ENCODE measurements around the gene SOX2.

SOX2 gene

DNA sequence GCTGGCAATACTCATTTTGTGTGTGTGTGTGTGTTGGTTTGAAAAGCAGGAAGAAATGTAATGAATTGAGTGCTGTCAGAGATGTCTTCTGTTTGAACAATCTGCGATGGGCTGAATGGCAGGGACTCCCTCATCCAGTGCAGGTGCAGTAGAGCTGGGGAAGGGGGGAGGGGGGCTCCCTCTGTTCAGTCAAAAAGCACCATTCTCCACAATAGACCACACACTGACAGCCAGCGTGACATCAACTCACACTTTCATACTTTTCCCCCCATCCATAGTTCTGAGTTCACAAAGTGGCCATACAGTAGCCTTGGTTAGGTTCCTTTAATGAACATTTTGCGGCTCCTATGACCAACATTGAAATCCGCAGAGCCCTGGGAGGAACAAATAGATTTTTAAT is 10.4 kb downstream of the SOX2 start:
- Histone ChIP-seq H3K9ac (ENCODE audit: low read length) (no peak overlapping the region), H3K4me2 (ENCODE audit: low read depth, low read length, poor library complexity, severe bottlenecking) (no peak overlapping the region), H3K27me3 (ENCODE audit: low read length) (no peaks in the 10 kb centered on the region), H3K9me2 (replicated peaks; ENCODE audit: insufficient read depth, low read length) (no peaks in the 10 kb centered on the region), H3K27ac (ENCODE audit: low read depth, low read length) (no peak overlapping the region), H4K20me1 (ENCODE audit: low read depth, low read length) (no peaks in the 10 kb centered on the region), H3K79me2 (ENCODE audit: insufficient read depth, low read length) (no peaks in the 10 kb centered on the region), H3K4me3 (ENCODE audit: insufficient read depth, low read length, poor library complexity, severe bottlenecking) (no peak overlapping the region), H3F3A (ENCODE audit: insufficient read depth) (no peaks in the 10 kb centered on the region), H3K9me3 (ENCODE audit: insufficient read depth, low read length) (no peaks in the 10 kb centered on the region), H2AFZ (ENCODE audit: low read depth, low read length, severe bottlenecking) (no peak overlapping the region), H3K36me3 (ENCODE audit: low read length) (no peaks in the 10 kb centered on the region)
- no peak for TF ChIP-seq EZH2phosphoT487 (conservative IDR thresholded peaks at IDR 0.05; ENCODE audit: low read length)
- TF ChIP-seq, protein P1, sequence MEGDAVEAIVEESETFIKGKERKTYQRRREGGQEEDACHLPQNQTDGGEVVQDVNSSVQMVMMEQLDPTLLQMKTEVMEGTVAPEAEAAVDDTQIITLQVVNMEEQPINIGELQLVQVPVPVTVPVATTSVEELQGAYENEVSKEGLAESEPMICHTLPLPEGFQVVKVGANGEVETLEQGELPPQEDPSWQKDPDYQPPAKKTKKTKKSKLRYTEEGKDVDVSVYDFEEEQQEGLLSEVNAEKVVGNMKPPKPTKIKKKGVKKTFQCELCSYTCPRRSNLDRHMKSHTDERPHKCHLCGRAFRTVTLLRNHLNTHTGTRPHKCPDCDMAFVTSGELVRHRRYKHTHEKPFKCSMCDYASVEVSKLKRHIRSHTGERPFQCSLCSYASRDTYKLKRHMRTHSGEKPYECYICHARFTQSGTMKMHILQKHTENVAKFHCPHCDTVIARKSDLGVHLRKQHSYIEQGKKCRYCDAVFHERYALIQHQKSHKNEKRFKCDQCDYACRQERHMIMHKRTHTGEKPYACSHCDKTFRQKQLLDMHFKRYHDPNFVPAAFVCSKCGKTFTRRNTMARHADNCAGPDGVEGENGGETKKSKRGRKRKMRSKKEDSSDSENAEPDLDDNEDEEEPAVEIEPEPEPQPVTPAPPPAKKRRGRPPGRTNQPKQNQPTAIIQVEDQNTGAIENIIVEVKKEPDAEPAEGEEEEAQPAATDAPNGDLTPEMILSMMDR (IDR thresholded peaks at IDR 0.05; ENCODE audit: insufficient read depth, low read length, poor library complexity, severe bottlenecking): no peak

DNA sequence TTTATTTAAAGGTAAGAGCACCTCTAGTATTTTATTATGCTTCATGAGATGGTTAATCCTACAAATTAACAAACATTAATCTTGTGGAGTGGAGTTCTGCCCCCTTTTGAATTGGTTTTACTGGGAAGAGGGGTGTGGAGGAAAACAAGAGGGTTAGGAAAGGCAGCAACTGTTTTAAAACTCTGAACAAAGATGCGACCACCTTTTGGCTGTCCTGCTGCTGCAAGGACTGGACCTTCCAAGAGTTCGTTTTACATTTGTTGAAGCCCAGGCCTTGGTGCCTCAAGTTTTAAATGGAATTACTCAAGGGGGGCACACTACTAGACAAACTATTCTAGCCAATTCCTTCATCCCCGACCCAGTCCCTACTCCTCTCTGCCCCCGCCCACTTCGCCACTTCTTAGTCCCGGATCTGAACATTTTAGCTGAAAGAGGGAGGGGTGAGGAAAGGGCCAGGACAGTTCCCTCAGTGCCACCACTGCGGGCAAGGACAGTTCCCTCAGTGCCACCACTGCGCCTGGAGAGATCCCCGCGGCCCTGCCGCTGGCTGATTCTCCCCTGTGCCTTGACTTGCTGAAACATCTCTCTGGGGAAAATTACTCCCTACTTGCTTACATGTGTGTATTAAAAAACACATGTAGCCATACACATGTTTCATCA is 11.2 kb downstream of the SOX2 start:
- no peak overlapping the region for H3K4me2 ChIP-seq (ENCODE audit: low read depth, low read length, poor library complexity, severe bottlenecking)
- no peaks in the 10 kb centered on the region for H4K20me1 ChIP-seq (ENCODE audit: low read depth, low read length)
- H2AFZ ChIP-seq (ENCODE audit: low read depth, low read length, severe bottlenecking): no peak overlapping the region
- no peak overlapping the region for H3K4me3 ChIP-seq (ENCODE audit: insufficient read depth, low read length, poor library complexity, severe bottlenecking)
- H3K27me3 ChIP-seq (ENCODE audit: low read length): no peaks in the 10 kb centered on the region
- H3K27ac ChIP-seq (ENCODE audit: low read depth, low read length): no peak overlapping the region
- no peaks in the 10 kb centered on the region for H3K9me3 ChIP-seq (ENCODE audit: insufficient read depth, low read length)
- no peaks in the 10 kb centered on the region for H3K79me2 ChIP-seq (ENCODE audit: insufficient read depth, low read length)
- no peaks in the 10 kb centered on the region for H3K36me3 ChIP-seq (ENCODE audit: low read length)
- H3K9ac ChIP-seq (ENCODE audit: low read length): no peak overlapping the region
- H3K9me2 ChIP-seq (replicated peaks; ENCODE audit: insufficient read depth, low read length): no peaks in the 10 kb centered on the region
- TF ChIP-seq, protein P1 (IDR thresholded peaks at IDR 0.05; ENCODE audit: insufficient read depth, low read length, poor library complexity, severe bottlenecking): no peak
- no peak for TF ChIP-seq EZH2phosphoT487 (conservative IDR thresholded peaks at IDR 0.05; ENCODE audit: low read length)
- H3F3A ChIP-seq (ENCODE audit: insufficient read depth): no peaks in the 10 kb centered on the region

DNA sequence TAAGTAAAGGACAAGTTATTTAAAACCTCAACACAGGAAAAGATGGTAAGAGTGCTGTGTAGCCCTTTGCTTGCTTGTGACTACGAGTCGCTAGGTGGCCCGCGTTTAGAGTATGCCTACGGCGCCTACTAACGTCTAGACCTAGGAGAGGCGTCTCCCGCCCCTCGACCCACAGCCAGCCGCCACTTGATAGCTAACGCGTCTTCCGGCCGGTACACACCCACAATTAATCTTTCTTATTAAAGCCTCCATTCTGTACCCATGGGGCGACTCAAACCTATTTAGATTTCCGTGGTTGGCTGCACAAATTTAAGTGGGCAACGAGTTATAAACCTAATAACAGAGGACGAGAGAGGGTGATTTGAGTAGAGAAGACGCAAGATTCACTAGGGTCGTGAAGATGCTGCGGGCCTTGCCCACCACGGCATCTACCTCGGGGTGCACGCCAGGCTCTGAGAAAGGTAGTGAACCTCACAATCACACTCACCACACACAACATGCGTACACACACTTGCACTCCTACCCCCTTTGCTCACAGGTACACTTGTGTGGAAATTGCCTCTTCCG is 12.0 kb downstream of the SOX2 start:
- H3K9ac ChIP-seq (ENCODE audit: low read length): no peak overlapping the region
- H3K79me2 ChIP-seq (ENCODE audit: insufficient read depth, low read length): no peaks in the 10 kb centered on the region
- H3K27me3 ChIP-seq (ENCODE audit: low read length): no peaks in the 10 kb centered on the region
- H3K4me2 ChIP-seq (ENCODE audit: low read depth, low read length, poor library complexity, severe bottlenecking): no peak overlapping the region
- no peaks in the 10 kb centered on the region for H4K20me1 ChIP-seq (ENCODE audit: low read depth, low read length)
- no peaks in the 10 kb centered on the region for H3K36me3 ChIP-seq (ENCODE audit: low read length)
- TF ChIP-seq, protein P1 (IDR thresholded peaks at IDR 0.05; ENCODE audit: insufficient read depth, low read length, poor library complexity, severe bottlenecking): no peak
- TF ChIP-seq EZH2phosphoT487 (conservative IDR thresholded peaks at IDR 0.05; ENCODE audit: low read length): no peak
- no peak overlapping the region for H2AFZ ChIP-seq (ENCODE audit: low read depth, low read length, severe bottlenecking)
- H3K9me2 ChIP-seq (replicated peaks; ENCODE audit: insufficient read depth, low read length): no peaks in the 10 kb centered on the region
- H3F3A ChIP-seq (ENCODE audit: insufficient read depth): no peaks in the 10 kb centered on the region
- no peaks in the 10 kb centered on the region for H3K9me3 ChIP-seq (ENCODE audit: insufficient read depth, low read length)
- H3K4me3 ChIP-seq (ENCODE audit: insufficient read depth, low read length, poor library complexity, severe bottlenecking): no peak overlapping the region
- no peak overlapping the region for H3K27ac ChIP-seq (ENCODE audit: low read depth, low read length)

All from SU-DHL-6 (cell line).